NCI-H2227 treated with DMSO at 0.1 percent for 48 hours (cell line): ENCODE data around the gene PNPO.
"Not testable (repeated sequence)": the region's sequence is repeated elsewhere in the genome, so short reads cannot be mapped to it uniquely, and the experiment has no call there.

Experiments used
- DNase-seq: peaks from one replicate; lab custom pipeline; 2025; lab: John Stamatoyannopoulos, UW

The PNPO gene

DNA sequence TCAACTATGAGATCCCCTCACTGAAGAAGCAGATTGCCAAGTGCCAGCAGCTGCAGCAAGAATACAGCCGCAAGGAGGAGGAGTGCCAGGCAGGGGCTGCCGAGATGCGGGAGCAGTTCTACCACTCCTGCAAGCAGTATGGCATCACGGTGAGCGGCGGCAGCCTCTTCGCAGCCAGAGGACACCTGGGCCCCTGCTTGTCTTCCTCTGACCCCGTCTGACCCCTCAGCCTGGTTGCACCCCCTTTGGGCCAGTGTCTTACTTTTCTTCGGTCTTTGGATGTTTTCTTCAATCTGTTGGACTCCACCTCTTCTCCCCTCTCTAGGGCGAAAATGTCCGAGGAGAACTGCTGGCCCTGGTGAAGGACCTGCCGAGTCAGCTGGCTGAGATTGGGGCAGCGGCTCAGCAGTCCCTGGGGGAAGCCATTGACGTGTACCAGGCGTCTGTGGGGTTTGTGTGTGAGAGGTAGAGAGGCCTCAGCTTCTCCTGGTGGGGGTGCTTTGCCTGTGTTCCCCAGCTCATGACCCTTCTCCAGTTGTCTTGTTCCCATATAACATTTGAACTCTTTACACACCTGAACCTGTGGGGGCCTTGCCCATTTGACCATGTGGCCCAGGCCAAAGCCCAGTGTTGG, 33.9 kb downstream of the PNPO start:
- DNase-seq, result no peak

DNA sequence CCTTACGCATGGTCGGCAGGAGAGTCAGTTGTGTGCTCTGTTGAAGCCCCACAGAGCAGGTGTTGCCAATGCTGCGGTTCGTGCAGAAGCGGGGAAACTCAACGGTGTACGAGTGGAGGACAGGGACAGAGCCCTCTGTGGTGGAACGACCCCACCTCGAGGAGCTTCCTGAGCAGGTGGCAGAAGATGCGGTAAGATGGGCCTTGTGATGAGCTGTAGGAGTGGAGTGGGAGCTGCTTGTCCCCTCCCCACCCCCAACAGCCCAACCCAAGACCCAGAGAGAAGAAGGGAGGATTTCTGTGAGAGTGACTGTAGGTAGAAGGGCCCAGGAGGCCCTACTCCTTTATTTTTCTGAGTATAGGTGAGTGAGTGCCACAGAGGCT, 34.4 kb downstream of the PNPO start:
- no peak for DNase-seq

DNA sequence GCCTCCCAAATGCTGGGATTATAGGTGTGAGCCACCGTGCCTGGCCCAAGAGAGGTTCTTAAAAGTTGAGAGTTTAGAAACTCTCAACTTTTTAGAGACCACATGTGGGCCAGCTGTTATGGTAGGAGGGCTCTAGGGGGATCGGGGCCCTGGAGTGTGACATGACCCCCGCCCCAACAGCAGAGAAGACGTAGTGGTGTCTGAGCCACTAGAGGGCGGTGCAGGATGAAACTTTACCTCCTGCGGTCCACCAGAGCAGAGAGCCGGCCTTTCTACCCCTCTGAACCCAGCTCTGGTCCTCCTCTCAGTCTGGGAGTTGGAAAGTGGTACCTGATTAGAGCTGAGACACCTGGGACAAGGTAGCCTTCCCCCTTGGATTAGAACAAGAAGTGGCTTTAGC, 37.0 kb downstream of the PNPO start:
- DNase-seq, result peak; percentile 81

DNA sequence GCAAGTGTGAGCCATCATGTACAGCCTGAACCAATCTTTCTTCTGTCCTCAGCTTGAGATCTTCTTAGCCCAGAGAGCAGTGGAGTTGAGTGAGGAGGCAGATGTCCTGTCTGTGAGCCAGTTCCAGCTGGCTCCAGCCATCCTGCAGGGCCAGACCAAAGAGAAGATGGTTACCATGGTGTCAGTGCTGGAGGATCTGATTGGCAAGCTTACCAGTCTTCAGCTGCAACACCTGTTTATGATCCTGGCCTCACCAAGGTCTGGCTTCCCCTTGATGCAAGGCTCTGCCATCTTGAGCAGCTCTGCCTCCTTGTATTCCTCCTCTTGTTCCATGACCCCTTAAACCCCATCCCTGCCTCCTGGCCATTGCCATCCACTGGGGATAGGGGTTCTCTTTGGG, 39.2 kb downstream of the PNPO start:
- DNase-seq, result no peak

DNA sequence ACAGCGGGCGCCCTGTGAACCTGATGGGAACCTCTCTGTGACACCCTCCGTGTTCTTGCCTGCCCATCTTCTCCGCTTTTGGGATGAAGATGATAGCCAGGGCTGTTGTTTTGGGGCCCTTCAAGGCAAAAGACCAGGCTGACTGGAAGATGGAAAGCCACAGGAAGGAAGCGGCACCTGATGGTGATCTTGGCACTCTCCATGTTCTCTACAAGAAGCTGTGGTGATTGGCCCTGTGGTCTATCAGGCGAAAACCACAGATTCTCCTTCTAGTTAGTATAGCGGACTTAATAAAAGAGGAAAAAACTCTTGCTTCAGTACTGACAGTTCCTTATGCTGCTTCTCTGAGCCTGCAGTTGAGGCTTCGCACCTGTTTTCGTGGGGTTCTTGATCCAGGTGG, 40.1 kb downstream of the PNPO start:
- no peak for DNase-seq

DNA sequence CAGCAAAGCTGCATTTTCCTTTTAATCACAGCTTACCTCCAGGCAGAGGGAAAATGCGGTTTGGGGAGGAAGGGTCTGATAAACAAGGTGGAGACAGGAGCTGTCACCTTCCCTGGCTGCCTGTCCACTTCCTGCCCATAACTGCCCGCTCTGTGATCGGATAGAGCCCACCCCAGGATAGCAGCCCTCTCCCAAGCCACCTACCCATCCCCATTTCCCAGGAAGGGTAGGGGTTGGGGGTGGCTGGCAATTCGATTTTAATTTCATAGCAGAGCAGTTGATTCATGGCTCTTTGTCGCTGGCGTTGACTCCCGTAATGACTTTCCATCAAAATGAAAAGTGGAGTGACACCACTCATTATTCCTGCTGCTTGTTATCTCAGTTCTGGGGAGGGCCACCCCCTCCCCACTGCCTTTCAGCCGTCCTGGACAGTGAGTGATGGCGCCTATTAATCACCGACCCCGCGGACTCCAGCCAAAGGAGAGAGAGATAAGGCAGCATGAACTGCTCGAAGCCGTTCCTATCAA, 40.8 kb downstream of the PNPO start:
- DNase-seq, result peak; percentile 92

DNA sequence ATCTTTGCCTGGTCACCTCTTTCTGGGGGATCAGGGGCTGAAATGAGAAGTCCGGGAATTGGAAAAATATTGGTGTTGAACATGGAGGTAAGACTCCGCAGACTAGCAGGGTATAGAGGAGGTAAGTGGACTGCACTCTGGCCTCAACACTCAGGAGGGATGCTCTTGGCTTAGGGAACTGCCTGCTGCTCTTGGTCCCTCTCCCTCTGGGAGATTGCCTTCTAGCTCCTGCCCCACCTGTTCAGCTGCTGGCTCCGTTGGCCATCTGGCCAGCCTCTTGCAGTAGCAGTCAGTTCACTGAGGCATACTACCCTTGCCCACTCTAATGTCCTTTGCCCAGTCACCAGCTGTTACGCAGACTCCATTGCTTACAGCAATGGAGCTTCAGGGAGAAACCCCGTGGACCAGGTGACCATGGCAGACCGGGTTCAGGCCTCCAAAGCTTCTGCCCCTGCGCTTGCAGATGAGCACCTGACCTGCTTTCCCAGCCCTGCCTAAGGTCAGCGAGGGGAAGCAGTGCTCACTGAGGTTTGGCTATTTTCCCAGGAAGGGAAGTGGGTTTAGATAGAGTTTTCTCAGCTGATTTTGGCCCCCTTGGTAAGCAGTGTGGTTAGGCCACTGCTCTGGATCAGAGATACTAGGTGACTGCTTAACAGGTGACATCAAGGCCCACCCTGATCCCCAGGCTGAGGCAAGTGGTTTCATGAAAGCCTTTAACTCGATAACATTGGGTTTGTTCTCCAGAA, 41.4 kb downstream of the PNPO start:
- DNase-seq, result no peak

DNA sequence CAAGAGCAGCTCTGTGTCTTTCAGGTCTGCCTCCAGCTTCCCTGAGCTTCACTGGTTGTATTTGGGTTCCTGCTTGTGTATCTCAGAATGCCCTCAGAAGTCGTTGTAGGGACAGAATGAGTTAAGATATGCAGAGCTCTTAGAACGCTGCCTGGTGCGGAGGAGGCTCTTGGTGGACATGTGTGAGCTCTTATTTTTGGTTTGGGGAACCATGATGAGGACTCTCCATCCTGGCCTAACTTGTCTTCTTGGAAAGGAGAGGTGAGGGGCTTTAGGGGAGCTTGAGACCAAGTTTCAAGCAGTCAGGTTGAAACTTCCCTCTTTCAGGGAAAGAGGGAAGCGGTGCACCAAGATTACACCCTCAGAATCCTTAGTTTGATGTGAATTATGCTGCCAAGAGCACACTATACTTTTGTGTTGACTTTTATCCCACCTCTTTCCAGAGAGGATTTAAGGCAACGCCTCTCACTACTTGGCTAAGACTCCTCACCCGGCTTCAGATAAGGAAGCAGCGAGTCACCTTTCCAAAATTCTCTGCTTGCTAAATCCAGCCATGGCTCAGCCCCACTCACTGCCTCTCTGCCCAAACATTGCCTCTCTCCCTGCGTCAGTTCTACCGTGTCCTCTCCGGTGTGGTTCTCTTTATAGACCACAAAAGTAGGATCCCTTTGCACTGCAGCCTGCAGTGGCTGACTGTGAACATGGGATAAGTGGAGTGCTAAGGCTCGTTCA, 42.3 kb downstream of the PNPO start:
- no peak for DNase-seq

DNA sequence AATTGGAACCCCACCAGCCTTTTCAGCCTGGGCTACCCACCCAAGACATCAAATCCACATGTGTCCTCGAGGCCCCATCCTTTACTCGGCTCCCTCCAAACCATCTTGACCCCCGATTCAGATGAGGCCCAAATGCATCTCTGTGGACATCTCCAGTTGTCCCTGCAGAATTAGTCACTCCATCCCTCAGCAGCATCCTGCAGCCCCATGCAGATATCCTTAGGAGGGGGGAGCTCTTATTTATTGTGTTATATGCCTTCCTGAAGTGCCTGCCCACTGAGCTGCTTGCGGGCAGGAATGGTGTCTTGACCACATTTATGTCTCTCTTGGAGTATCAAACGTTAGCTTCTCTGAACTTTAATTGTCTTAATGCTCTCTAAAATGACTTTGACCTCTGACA, 45.1 kb downstream of the PNPO start:
- DNase-seq, result no peak

DNA sequence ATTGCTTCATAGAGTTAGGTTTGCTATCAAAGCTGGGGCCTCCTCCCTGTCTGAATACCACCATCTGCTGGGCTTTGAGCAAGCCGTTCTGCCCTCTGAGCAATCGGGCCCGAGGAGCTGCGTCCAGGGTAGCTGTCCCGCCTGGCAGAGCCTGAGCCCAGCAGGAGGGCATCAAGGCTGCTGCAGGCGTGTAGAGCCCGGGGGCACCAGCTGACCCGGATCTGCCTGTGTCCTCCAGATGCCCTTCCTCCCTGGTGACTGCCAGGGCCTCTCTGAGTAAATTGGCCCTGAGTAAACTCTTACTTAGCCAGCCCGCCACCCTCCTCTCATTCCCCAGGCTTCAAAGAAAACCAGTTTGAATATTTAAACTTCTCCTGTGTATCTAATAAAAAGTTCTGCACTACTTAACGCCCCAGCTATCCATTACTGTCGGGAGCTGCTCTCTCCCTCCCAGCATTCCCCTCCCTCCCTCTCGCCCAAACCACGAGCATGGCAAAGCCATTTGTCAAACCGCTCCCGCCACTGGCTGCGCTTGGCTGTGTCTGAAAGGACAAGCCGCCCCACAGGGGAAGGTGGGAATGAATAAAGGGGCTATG, 46.0 kb downstream of the PNPO start:
- DNase-seq, result peak; percentile 61

DNA sequence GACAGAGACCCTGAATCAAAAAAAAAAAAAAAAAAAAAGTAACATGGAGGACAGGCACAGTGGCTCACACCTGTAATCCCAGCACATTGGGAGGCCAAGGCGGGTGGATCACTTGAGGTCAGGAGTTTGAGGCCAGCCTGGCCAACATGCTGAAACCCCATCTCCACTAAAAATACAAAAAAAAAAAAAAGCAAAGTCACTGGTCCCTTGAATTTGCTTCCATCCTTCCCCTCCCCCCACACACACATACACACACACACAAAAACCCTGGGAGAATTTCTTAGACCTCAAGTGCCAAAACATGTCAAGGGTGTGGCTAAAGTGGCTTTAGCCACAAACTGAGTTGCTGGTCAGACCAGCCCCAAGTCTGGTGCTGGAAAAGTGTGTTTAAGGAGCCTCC, 47.1 kb downstream of the PNPO start:
- DNase-seq, result not testable (repeated sequence)

DNA sequence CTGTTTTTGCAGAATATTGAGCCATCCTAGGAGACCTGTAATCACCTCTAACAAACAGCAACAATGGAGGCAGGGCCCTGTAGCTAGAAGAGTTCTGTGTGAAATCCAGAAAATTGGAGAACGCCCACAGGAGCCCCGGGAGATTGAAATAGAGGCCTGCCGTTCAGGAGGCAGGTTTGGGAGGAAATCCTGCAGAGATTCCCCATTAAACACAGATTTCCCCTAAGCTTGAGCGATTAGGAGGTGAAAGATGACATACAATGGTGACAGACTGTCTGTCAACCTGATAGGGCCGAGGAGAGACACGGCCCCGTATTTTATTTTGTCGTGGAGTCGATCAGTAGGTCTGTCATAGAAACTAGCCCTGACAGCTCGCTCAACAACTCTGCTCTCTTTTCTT, 47.8 kb downstream of the PNPO start:
- peak; percentile 45 for DNase-seq

DNA sequence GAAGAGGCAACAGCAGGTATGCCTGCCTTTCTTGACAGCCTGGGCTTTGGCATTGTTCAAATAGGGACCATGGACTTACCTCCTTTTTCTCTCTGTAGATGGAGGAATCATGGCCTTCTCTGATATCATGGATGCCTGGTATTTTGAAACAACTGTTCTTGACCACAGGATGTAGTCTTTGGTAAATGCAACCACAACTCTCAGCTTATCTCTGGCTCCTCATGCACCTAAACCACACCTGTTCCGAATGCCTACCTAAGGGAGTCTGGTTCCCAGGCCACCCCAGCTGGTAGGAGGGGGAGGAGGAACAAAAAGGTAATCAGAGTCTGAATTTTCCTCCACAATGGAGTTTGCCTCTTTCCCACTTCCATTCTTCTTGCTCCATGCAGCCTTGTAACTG, 48.3 kb downstream of the PNPO start:
- DNase-seq, result no peak

DNA sequence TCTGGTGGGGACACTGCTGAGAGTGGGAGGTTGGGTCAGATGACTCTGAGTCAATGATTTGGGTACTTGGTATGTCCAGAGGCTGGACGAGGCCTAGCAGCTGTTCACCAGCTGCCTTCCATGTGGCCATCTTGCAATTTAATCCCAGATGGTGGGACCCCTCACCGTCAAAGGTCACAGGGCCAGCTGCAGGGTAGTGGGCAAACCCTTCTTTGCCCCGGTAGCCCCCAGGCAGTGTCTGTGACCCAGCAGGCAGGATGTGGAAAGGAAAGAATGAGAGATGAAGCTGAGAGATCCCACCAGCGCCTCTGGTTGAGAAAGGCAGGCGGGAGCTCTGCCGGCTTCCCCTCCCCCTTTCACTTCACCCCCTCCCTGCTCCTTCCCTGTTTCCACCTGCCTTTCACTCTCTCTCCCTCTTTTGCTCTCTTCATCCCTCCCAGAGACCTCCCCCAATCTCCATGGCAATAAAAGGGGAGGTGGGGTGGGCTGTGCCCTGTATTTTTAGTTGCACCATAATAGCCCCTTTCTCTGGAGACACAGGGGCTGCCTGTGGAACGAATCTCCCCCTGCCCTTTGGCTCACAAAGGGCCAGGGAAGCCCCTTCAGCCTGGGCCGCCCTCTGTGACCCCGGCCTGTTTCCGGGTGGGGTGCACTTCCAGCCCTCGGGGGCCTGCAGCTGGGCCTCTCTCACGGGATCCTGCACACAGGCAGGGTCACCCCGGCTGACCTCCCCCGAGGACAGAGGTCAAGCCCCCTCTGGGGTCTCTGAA, 49.8 kb downstream of the PNPO start:
- peak; percentile 87 for DNase-seq

DNA sequence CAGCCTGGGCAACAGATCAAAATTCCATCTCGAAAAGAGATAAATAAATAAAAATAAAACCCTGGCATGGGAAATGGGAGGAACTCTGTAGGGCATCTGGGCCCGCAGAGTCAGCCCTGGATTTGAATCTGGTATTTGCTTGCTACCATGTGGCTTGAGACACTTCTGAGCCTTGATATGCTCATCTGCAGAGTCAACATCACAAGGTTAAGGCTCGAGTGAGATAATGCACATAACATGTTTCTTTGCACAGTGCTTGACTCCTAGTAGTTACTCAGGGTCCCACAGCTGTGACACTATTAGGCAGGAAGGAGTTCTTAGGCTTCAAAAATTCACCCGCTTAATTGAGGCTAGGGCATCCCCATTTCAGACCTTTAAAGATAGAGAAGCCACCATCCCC, 50.8 kb downstream of the PNPO start:
- no peak for DNase-seq

DNA sequence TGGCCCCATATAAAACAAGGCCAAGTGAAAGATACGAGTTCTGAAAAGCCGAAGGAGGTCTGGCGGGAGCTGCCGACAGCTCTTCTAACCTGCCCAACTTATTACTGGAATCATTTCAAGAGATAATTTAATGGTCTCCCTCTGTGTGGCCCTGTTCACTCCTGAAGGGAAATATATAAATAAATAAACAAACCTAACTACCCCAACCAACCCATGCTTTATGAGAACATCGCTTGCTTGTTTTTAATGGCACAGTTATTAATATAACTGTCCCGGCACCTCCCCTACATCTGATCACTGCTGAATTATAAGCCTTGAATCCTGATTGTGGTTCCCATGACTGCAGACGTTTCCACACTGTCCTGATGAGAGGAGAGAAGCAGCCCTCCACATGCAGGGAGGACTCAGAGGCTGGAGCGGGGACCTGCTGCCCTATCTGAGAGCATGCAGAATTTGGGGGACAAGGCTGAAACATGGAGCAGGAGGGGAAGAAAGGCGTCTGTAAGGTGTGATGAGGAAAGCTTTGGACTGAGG, 51.7 kb downstream of the PNPO start:
- DNase-seq, result peak; percentile 90

DNA sequence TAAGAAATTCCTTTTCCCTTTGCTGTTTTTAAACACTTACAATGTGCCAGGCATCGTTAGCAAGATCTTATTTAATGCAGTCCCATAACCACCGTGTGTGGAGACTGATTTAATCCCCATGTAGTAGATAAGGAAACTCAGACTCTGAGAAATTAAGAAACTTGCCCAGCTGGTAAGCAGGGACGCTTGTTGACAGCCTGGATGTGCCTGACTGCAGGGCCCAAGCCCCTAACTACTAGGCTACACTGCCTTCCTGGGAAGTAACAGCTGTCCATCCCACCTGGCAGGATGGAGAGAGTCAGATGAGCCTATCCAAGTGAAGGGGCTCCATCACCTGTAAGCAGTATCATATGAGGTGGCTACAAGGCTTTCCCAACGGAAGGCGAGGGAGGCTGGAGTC, 52.6 kb downstream of the PNPO start:
- DNase-seq, result no peak

DNA sequence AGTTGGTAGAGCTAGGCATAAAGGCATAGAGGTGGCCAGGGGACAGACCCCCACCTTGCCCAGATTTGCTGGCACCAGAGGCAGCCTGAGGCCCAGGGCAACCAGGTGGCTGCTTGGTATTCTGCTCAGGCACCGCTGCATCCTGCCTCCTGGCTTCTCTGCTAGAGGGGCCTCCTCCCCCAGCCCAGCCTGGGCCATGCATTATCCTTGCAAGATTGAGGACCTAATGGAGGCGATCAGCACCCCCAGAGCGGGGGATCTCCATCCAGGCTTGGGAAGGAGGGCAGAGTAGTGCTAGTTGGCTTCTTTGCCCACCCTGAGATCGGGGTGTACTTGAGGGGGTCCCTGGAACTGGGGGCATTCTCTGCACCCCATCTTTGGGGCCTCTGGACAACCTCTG, 53.4 kb downstream of the PNPO start:
- DNase-seq, result no peak

DNA sequence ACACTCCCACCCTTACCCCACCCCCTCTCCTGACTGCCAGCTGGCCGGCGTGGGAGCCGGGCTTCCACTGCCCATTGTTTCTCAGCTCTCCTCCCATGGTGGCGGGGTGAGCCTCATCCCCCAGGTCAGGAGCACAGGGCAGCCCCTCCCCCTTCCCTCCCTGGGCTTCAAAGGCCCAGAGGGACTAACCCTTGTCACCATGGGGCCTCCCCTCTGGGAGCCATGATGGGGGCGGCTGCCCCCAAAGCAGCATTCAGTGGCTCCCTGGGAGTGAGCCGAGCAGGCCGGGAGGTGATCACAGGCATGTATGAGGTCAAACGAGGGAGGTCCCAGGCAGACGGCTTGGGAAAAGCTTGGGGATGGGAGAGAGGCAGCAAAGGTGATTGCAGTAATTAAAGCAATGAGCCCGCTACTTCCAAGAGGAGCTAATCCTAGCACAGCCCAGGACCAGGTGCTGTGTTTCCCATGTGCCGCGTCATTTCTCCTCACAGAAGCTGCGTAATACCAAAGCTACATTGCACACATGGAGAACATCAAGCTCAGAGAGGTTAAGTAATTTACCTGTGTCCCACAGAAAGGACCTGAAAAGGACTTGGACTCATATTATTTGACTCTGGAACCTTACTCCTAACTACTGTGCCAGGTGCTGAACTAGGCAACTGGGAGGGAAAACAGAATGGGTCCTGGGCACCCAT, 54.0 kb downstream of the PNPO start:
- peak; percentile 39 for DNase-seq

DNA sequence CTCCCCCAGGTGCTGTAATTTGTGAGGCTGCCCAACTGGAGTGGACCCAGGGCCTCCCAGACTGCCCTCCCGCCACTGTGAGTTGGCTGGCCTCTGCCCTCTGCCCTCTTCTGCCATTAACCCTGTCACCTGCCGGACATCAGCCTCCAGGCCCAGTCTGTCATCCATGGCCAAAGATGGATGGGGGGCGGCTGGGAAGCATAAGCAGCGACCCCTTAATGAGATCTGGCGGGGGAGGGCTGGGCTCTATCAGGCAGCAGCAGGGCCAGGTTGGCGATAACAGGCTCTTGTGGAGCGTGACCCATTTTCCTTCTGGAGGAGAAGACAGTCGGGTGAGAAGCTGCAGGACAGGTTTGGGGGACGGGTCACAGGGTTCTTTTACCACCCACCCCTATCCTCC, 54.8 kb downstream of the PNPO start:
- DNase-seq, result no peak

DNA sequence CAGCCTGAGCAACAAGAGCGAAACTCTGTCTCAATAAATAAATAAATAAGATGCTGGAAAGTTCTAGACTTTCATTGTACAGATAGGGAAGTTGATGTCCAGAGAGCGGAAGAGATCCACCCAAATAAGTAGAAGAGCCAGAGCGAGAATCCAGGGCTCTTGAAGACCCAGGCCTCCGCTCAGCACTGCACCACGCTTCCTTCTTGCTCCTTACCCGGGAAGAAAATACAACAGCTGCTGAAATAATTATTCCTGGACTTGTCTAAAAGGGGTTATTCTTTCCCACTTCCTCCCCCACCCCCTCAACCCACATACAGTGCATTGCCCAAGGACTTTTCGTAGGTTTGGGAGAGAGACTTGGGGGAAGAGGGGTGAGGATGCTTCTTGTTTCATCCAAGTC, 56.2 kb downstream of the PNPO start:
- DNase-seq, result no peak
